ENCODE data around the gene TMBIM1.
A peak's percentile ranks its signal among the peaks of the same experiment; 100 is the strongest.
"Not testable (repeated sequence)": the region's sequence is repeated elsewhere in the genome, so short reads cannot be mapped to it uniquely, and the experiment has no call there.

TMBIM1 gene

DNA sequence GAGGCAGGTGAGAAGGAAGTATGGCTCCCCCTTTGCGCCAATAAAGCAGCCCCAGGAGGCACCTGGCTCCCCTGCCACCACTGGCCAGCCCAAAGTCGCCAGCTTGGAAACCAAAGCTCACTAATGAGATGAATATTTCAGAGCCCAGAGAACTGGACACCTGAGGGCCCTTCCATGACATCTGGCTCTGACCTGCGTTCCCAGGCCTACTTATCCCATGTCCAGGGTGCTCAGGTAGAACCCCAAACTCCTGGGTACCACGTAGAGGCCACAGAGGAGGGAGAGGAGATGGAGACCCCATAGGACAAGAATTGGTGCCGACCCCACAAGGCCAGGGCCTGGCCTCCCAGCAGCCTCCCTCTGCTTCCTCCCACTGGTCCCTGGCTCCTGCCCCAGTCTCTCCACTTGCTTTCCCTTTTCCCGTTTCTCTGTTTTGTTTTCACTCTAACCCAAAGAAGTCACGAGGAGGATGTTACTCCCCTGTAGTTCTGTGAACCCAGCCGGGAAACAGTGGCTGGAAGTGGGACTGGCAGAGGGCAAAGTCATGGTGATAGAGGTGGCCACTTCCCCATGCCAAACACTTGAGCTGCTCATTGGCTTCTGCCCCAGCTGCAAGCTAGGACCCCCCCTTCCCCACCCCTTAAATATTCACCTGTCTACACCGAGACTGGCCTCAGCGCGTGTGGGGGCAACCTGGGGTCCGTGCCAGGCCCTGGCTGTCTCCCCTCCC is 820 bp downstream of the TMBIM1 start:
- DNase-seq (ENCODE audit: low read depth in 2 of 2), result no peak

DNA sequence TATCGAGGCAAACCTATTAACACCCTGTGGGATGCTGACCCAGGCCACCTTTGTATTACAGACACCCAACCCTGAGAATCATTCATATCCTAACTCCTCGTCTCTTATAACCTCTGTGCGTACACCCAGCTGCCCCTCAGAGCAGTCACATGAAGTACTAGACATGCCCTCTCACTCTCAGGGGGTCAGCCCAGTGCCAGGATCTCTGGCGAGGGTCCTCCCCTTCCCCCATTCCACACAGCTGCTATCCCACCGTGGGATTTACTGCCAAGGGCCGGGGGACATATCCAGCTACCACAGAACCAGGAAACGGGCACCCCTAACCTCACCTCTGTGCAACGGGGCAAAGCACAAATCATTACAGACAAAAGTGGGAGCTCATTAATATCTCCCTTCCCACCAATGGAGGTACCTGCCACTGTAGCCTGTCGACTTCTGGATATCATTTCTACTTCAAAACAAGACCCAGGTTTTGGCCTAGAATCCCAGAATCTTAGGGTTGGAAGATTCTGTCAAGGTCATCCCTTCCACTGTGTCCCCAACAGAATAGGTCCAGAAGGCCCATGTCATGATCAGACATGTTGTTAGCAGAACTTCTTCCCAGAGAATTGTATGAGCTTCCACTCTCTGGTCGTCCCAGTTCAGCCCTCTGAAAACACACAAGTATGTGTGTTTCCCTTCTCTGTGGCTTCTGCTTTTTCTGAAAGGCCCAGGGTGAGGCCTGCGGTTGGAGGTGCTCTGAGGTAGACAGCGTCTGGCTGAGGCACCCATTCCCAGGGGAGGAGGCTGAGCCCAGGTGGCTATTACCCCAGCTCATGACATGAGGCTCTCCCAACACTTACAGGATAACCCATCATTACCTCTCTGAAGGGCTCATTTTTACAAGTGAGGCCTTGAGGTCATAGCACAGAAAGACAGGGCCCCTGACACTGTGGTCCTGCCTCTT is 1.7 kb downstream of the TMBIM1 start:
- DNase-seq (ENCODE audit: low read depth in 2 of 2), result no peak

DNA sequence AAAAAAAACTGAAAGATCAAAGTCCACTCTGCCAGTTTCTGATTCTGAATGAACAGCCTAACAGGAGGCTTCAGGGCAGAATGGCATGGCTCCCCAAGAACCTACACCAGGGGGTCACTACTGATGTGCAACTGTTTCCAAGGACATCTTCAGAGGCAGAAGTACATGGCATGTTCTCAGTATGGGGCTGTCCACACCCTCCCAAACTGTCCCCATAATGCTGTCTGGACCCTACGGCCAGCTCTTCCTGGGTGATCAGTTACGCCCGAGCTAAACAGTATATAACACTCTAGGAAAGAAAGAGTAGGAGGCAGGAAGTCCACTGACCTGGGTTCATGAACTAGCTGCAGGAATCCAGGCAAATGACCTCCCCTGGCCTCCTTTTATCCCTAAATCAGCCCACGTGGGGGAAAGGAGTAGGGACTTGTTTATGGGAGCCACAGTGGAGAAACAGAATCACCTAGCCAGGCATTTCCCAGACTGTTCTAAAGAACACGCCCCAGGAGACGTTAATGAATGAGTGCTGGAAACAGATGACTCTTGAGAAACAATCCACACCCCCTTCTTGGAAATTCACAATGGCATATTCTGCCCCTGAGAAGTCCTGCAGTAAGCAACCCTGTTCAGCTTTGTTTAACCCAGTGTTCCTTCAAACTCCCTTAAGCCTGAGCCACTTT is 2.5 kb downstream of the TMBIM1 start:
- DNase-seq (ENCODE audit: low read depth in 2 of 2), result no peak

DNA sequence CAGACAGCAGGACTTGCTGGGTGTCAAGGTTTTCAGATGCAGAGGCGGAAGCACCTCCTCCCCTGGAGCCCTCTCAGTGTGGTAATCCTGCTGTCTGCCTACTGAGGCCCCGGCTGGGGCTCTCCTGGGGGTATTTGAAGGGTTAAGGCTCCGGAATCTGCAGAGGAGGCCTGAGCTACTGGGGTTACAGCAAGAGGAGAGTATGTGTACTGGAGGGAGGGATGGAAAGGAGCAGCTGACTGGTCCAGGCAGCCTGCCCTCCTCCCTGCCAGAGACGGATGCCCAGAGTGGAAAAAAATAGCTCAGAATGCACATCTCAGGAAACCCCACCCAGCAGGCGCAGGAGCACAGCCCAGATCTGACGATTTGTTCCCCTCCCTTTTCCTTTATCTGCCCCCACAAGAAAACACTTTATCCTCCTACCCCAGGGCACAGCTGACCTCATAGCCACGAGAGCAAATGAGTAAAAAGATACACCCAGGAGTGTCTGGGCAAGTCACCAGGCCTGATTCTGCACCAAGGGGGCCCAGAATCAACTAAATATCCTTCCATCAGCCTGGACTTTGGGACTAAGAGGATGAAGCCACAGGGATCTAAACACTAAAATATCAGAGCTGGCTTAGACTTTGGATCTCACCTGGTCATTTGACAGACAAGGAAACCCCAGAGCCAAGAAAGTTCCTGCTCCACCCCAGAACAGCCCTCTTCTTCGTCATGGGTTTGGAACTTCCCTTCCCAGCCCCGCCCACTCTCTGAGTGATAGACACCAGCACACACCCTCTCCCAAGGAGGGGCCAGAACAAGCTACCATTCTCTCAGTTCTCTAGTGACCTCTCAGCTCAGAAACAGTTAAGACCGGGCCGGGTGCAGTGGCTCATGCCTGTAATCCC is 5.5 kb downstream of the TMBIM1 start:
- DNase-seq (ENCODE audit: low read depth in 2 of 2), result peak; percentile 53 to 66

DNA sequence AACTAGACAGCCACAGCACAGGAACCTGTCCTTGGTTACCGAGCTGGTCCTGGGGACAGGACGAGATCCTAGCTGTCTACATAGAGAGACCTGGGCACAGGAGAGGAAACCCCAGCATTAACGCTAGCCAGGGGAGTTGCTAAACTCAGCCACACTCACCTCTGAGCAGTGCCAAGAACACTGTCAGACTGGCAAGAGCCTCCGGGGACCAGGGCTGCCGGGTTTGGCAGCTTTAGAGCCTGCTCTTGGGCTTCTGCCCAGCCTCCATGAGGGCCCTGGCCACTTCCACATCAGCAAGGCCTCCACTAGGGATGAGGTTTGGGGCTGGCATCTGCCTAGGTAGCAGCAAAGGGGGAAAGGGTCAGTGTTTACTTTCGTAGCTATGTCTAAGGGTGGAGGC is 6.7 kb downstream of the TMBIM1 start:
- DNase-seq (ENCODE audit: low read depth in 2 of 2), result no peak

DNA sequence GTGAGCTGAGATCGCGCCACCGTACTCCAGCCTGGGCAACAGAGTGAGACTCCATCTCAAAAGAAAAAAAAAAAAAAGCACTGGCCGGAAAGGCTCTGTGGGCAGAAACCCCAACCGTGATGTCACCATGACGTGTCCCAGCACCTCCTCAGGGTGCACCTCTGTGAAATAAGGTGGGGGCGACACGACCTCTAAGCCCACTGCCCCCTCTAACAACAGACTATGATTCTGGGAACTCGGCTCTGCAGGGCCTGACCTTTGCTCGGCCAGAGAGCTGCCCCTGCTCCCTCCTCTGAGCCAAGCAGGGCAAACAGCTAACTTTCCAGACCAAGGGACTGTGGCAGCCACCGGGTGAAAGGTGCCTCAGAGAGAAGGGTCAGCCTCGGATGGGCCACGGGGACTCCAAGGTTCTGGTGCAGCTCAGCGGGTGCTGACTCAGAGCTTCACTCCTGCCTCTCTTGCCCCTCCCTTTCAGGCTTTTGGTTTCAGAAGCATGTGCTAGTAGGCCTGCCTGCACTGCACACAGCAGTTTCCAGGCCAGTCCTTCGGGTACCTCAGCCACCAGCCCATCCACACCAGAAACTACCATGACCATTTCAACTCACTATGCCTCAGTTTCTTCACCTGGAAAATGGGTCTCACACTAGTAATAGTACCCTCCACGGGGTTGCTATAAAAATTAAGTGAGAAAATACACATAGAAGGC is 8.0 kb downstream of the TMBIM1 start:
- DNase-seq (ENCODE audit: low read depth in 2 of 2), result peak; percentile 29 to 46

DNA sequence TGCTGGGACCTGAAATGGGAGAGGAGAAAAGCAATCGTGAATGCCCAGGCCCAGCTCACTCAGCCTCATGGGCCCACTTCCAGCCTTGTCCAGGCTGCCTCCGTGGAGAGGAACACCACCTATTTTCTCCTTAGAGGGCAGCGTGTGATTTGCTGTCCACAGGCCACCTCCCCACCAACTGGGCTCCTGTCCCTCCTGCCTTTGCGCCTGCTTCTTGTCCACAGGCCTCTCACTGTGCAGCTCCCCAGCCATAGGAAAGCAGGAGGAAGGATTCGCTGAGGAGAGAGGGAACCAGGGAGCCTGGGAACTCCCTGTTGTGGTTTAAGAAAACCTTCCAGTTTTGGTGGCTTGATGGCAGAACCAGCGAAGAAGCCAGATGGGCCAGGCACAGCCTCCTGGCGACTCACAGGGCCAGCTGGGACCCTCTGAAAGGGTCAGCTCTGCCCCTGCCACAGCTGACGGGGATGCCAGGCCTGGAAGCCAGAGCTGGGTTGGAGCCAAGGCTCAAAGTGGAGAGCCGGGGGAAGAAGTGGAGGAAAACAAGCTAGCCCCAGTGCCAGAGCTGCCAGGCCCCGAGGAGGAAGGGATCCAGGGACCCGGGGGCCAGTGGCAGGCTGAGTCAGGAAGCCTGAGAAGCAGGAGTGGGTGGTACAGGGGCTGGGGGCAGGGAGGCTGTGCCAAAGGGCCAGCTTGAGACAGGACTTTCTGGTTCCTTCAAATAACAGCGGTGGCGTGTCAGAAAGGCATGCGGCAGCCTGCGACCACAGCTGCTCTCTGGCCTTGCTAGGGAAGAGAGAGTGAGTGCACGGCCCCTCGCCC is 9.9 kb downstream of the TMBIM1 start:
- DNase-seq (ENCODE audit: low read depth in 2 of 2), result no peak

DNA sequence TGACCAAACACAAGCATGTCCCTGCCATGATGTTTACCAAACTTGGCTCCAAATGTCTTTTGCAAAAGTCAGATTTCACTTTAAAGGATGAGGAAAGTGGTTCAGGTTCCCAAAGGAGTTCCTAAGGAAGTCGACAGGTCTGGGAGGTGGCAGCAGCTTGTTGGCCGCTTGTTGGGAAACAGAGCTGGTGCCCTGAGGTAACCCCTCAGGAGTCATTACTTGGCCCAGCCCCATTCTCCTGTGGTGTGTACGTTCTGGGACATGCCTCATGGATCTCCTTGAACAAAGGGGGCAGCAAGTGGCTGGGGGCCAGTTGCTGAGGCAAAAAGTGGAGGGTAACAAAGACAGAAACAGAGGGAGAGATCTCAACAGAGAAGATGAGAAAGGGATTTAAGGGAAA is 10.9 kb downstream of the TMBIM1 start:
- DNase-seq (ENCODE audit: low read depth in 2 of 2), result no peak

DNA sequence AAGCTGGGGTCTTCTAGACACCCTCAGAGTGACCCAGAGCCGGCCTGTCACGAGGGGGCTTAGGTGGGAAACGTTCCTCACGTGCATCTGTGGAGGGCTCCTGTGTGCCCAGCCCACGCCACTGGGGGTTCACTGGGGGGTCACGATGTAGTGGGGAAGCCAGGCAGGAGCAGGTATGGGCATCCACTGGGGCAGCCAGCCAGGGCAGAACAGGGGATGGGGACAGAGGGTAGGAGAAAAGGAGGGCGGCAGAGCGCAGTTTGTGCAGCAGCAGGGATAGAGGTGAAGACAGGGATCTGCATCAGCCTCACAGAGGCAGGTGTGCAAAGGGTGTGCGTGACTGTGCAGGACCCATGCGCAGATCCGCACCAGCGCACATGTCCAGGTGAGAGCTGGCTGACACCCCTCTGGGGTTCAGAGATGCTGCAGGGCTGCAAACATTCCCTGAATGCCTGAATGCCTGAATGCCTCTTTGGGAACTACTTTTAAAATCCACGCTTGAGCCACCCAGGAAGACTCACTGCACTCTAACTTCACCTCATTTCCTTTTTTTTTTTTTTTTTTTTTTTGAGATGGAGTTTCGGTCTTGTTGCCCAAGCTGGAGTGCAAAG is 11.9 kb downstream of the TMBIM1 start:
- no peak for DNase-seq (ENCODE audit: low read depth in 2 of 2)

DNA sequence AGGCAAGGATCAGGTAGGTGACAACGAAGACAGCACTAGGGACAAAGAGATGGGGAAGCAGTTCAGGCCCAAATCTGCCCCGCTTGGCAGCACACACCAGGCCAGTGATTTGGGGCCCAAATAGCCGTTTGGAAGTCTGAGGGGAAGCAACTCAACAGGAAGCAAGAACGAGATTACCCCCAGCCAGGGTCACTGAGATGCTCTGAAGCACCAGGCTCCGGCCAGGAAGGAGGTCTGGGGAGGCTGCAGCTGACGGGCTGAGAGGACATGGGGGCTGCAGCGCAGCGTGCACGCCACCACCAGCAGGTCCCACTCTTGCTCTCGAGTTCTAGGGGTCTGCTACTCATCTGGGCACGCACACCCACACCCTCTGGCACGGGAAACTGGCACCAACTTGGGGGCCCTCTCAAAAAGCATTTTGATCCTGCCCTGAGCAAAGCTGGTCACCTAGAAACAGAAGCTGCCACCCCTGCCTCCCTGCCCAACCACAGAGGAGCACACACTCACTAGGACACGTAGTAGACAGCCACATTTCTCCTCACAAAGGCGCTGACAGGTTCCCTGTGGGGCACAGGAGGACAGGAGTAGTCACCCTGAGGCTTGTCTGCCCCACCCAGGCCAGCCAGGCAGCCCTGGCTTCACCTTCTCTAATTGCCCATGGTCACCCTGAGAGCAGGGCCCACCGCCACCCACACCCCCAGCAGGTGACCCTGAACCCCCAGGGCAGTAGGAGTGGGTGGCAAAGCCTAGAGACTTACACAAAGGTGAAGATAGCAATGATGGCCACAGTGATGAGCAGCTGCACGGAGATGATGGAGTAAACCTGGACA is 13.6 kb downstream of the TMBIM1 start:
- DNase-seq (ENCODE audit: low read depth in 2 of 2), result no peak

DNA sequence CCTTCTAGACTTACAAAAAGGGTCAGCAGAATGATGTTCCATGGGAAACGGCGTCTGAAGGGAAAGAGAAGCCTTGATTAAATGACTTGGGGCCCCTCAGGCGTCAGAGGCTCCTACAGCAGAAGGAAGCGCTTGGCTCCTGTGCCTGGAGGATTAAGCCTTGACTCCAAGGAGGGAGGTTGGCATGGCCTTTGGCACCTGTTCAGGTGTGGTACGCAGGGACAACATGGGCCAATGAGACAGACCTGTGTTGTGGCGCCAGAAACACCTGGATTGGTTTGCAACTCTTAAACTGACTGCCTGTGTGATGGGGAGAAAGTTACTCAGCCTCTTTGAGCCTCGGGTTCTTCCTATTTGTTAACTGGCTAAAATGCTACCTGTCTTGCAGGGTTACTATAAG is 14.4 kb downstream of the TMBIM1 start:
- DNase-seq (ENCODE audit: low read depth in 2 of 2), result no peak

DNA sequence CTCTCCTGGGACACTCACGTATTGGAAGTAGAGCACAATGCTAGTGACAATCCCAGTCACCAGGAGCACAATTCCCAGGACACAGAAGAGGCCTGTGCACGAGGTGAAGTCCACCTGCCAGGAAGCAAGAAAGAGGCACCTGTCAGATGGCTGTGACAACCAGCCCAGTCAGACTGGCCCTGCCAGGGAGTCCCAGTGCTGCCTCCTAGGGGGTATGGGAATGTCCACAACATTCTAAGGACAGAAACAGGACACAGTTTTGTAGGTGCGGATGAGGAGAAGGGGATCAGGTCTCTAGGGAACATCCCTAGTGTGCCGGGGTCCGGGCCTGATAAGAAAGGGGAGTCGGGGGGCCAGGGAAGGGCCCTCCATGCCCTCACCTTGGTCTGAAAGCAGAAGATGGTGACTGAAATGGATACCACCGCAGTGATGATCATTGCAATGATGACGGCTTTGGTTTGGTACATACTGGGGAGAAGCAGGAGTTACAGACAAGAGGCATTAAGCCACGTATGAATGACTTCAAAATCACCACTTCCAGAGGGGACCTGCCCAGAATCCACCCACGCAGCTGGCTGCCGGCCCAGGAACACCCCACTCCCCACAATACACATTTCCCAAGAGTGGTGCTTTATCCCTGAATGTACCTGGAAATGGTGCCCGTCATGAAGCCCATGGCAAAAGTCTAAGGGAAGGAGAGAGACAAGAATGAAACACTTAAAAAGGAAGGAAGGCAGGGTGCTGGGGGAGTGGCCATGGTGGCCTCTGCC is 15.1 kb downstream of the TMBIM1 start:
- DNase-seq (ENCODE audit: low read depth in 2 of 2), result no peak

DNA sequence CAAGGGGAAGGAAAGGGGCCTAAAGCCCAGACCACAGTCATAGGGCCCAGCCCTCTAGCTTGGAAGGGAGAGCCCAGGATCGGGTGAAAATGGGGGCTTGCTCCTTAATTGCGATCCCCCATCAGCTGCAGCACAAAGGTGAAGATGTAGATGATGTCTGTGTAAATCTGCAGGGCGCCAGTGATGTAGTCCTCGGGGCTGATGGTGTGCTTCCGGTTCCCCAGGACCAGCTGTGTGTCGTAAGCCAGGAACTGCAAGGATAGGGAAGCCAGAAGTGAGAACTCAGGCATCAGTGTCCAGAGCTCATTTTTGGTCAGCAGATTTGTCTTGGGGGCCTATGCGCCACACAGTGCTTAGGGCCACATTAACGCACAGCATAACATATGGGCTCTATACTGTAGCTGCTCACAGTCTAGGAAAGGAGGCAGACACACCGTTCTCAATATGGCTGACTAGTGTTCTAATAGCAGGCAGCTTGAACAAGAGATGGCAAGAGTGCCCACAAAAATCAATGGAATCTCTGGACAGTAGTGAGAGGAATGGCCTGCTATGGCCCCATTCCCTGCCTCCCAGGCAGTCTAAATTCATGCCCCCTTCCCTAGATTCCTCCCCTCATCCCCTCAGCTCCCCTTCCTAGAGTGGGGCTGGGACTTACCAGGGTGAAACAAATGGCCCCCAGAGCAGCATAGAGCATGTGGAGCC is 16.8 kb downstream of the TMBIM1 start:
- DNase-seq (ENCODE audit: low read depth in 2 of 2), result no peak

DNA sequence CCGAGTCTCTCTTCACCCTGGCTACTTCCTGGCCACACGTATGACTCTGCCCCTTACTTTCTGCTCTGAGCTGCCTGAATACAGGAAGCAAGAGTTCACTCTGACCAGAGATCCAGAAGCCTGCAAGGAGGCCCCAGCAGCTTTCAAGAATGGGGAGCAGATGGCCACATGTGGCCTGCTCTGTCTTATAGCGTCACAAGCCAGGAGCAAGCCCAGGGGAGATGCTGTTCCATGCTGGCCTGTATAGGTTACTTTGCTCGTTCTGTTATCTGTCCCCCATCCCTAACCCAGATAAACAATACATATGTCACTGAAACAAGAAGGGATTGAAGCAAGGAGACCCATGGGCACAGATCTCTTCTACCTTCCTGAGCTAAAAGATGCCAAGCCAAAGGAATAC is 17.7 kb downstream of the TMBIM1 start:
- no peak for DNase-seq (ENCODE audit: low read depth in 2 of 2)

DNA sequence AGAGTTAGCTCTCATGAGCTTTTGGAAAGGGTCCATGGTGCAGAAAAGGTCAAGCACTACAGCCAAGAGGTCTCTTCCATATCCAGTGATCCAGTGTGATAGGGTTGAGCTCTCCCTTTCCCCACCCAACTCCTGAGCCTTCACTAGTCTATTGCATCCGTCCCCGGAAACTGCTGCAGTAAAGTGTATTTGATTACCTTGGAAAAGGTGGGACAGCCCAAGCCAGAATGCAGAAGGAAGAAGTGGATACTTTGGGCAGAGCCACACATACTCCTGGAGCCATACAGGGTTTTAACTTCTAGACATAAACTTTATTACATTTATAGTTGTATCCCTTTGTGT is 18.4 kb downstream of the TMBIM1 start:
- no peak for DNase-seq (ENCODE audit: low read depth in 2 of 2)

DNA sequence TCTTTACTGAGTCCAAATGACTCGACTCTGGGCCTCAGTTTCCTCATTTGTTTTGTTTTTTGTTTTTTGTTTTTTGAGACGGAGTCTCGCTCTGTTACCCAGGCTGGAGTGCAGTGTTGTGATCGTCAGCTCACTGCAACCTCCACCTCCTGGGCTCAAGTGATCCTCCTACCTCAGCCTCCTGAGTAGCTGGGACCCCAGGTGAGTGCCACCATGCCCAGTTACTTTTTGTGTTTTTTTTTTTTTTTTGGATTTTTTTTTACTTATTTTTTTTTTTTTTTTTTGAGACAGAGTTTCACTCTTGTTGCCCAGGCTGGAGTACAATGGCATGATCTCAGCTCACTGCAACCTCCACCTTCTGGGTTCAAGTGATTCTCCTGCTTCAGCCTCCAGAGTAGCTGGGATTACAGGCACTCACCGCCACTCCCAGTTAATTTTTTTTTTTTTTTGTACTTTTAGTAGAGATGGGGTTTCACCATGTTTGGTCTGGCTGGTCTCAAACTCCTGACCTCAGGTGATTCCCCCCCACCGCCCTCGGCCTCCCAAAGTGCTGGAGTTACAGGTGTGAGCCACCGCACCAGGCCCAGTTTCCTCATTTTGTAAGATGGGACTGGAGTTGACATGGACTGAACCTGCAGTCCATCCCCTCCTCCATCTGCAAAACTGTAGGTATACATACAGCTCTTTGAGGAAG is 18.9 kb downstream of the TMBIM1 start:
- not testable (repeated sequence) for DNase-seq (ENCODE audit: low read depth in 2 of 2)

All from stimulated activated CD4-positive, alpha-beta T cell treated with anti-CD3 and anti-CD28 coated beads, Interleukin-1b, Interleukin-23, amount 100 ng/mL, for 4 hours (primary cell).